NCI-H1417 (cell line): ENCODE measurements around the gene AOAH.
"Not testable (repeated sequence)": the region's sequence is repeated elsewhere in the genome, so short reads cannot be mapped to it uniquely, and the experiment has no call there.

ENCODE experiments used
- DNase-seq, 3 experiments: peaks; one replicate each; lab custom pipeline; 2025; lab: John Stamatoyannopoulos, UW

AOAH gene

GRCh38 chr7:36736899-36737211, 12.6 kb upstream of the AOAH start:
- no peak for DNase-seq

- DNase-seq: no peak
Observed at GRCh38 chr7:36736090-36736898, 12.0 kb upstream of the AOAH start.

- no peak for DNase-seq
Observed at GRCh38 chr7:36735172-36735571, 10.9 kb upstream of the AOAH start.

- DNase-seq: no peak
Observed at GRCh38 chr7:36734731-36735130, 10.4 kb upstream of the AOAH start.

- DNase-seq: no peak
Observed at GRCh38 chr7:36733411-36733810, 9.1 kb upstream of the AOAH start.

- no peak for DNase-seq
Observed at GRCh38 chr7:36732806-36733205, 8.5 kb upstream of the AOAH start.

- DNase-seq: no peak
Observed at GRCh38 chr7:36730046-36730445, 5.8 kb upstream of the AOAH start.

GRCh38 chr7:36728143-36728542, 3.8 kb upstream of the AOAH start:
- DNase-seq: peak in 1 of 3 experiments; percentile 12

- DNase-seq: no peak
Observed at GRCh38 chr7:36726806-36727503, 2.7 kb upstream of the AOAH start.

GRCh38 chr7:36726311-36726710, 2.0 kb upstream of the AOAH start:
- no peak for DNase-seq

GRCh38 chr7:36724996-36725395, 702 bp upstream of the AOAH start:
- no peak for DNase-seq

- no peak for DNase-seq
Observed at GRCh38 chr7:36723291-36723690, 1.0 kb downstream of the AOAH start.

GRCh38 chr7:36719083-36719632, 5.1 kb downstream of the AOAH start:
- peak in 2 of 3 experiments; percentile 33 to 86 for DNase-seq

GRCh38 chr7:36717586-36717985, 6.7 kb downstream of the AOAH start:
- DNase-seq: no peak

GRCh38 chr7:36716802-36717201, 7.5 kb downstream of the AOAH start:
- DNase-seq: not testable (repeated sequence)

GRCh38 chr7:36712015-36712414, 12.3 kb downstream of the AOAH start:
- DNase-seq: no peak

- no peak for DNase-seq
Observed at GRCh38 chr7:36711256-36711655, 13.0 kb downstream of the AOAH start.

- peak in 1 of 3 experiments; percentile 43 for DNase-seq
Observed at GRCh38 chr7:36710186-36710791, 14.0 kb downstream of the AOAH start.

- DNase-seq: no peak
Observed at GRCh38 chr7:36708767-36709166, 15.5 kb downstream of the AOAH start.

GRCh38 chr7:36707898-36708297, 16.4 kb downstream of the AOAH start:
- no peak for DNase-seq

- no peak for DNase-seq
Observed at GRCh38 chr7:36707465-36707864, 16.8 kb downstream of the AOAH start.

GRCh38 chr7:36703860-36704259, 20.4 kb downstream of the AOAH start:
- DNase-seq: not testable (repeated sequence)

- DNase-seq: no peak
Observed at GRCh38 chr7:36692456-36692855, 31.8 kb downstream of the AOAH start.
